IMR-90 (cell line): ENCODE measurements around the gene ZNF19. TPM values are rescaled to one million over a fixed set of nuclear protein-coding genes. Genes with fewer than 3 reads are reported as not detected.

Experiments used
- ATAC-seq: fragments of 200-7000 bp; cut with Tn5 transposase; 2 replicates; pipeline ENCODE4 v1.9.1; 2020; ENCODE audit warnings: low read depth, mild to moderate bottlenecking, moderate library complexity
- BruUV-seq: library from RNA; stranded (reverse); fragments of 400-500 nt; replicated peaks from 2 replicates; lab custom pipeline; 2021; lab: Mats Ljungman, UMichigan
- CTCF ChIA-PET: fragments of 300-600 bp; formaldehyde crosslinking; extraction: SDS; loops from one replicate; lab custom pipeline; 2021; ENCODE audit warnings: antibody characterized with exemption; lab: Yijun Ruan, JAX
- POLR2A ChIA-PET: fragments of 300-600 bp; sonication (Branson Sonifier 250); formaldehyde crosslinking; loops from one replicate; lab custom pipeline; 2022; ENCODE audit warnings: antibody characterized with exemption; ENCODE audit not compliant: unreplicated experiment; lab: Charles Lee
- DNase-seq: peaks from one replicate; pipeline ENCODE4 v3.0.0; 2013
- H2AFZ ChIP-seq: replicated peaks from 2 replicates; pipeline ENCODE3; 2013; ENCODE audit warnings: low read length, mild to moderate bottlenecking; ENCODE audit not compliant: poor library complexity
- H2AK5ac ChIP-seq: 2 replicates; pipeline ENCODE4 v1.6.1; 2013; ENCODE audit warnings: low read depth, low read length, inconsistent platforms
- H2AK9ac ChIP-seq: replicated peaks from 2 replicates; pipeline ENCODE3; 2013; ENCODE audit warnings: mild to moderate bottlenecking, low read depth, low read length, moderate library complexity; ENCODE audit not compliant: poor library complexity
- H2BK120ac ChIP-seq: 2 replicates; pipeline ENCODE4 v1.6.1; 2013; ENCODE audit warnings: low read depth, low read length, inconsistent platforms
- H2BK15ac ChIP-seq: 3 replicates; pipeline ENCODE4 v1.6.1; 2013; ENCODE audit warnings: low read depth, low read length, inconsistent platforms
- H2BK20ac ChIP-seq: 2 replicates; pipeline ENCODE4 v1.6.1; 2013; ENCODE audit warnings: low read depth, mild to moderate bottlenecking, inconsistent platforms, low read length, moderate library complexity
- H2BK5ac ChIP-seq: 2 replicates; pipeline ENCODE4 v1.6.1; 2013; ENCODE audit warnings: mild to moderate bottlenecking, low read depth, low read length, inconsistent platforms; ENCODE audit not compliant: poor library complexity, severe bottlenecking
- H3K14ac ChIP-seq: replicated peaks from 2 replicates; pipeline ENCODE4 v1.6.1; 2013; ENCODE audit warnings: low read depth, low read length, inconsistent platforms
- H3K18ac ChIP-seq: 2 replicates; pipeline ENCODE4 v1.6.1; 2013; ENCODE audit warnings: low read depth, low read length, control low read depth
- H3K23ac ChIP-seq: 2 replicates; pipeline ENCODE4 v1.6.1; 2013; ENCODE audit warnings: low read depth, low read length, inconsistent platforms
- H3K27ac ChIP-seq: 2 replicates; pipeline ENCODE4 v1.5.1; 2013; ENCODE audit warnings: mild to moderate bottlenecking, control low read depth, low read length; ENCODE audit not compliant: insufficient read depth
- H3K27me3 ChIP-seq: 2 replicates; pipeline ENCODE4 v1.6.1; 2013; ENCODE audit warnings: low read length; ENCODE audit not compliant: control insufficient read depth, insufficient read depth
- H3K36me3 ChIP-seq: 2 replicates; pipeline ENCODE4 v1.6.1; 2013; ENCODE audit warnings: low read length, mixed read lengths; ENCODE audit not compliant: control insufficient read depth, insufficient read depth
- H3K4ac ChIP-seq: 2 replicates; pipeline ENCODE4 v1.6.1; 2013; ENCODE audit warnings: low read depth, low read length, inconsistent platforms
- H3K4me1 ChIP-seq: 2 replicates; pipeline ENCODE4 v1.6.1; 2013; ENCODE audit warnings: low read length, mixed read lengths; ENCODE audit not compliant: control insufficient read depth, insufficient read depth
- H3K4me2 ChIP-seq: 2 replicates; pipeline ENCODE4 v1.6.1; 2013; ENCODE audit warnings: low read depth, mild to moderate bottlenecking, control low read depth, low read length, moderate library complexity
- H3K4me3 ChIP-seq: 2 replicates; pipeline ENCODE4 v1.5.1; 2013; ENCODE audit warnings: low read depth, mild to moderate bottlenecking, control low read depth, low read length, moderate library complexity; ENCODE audit not compliant: insufficient read depth
- H3K56ac ChIP-seq: 2 replicates; pipeline ENCODE4 v1.6.1; 2013; ENCODE audit warnings: low read length, inconsistent platforms; ENCODE audit not compliant: insufficient read depth; ENCODE audit errors: extremely low read depth
- H3K79me1 ChIP-seq, 2 experiments: 2 replicates each; pipeline ENCODE4 v1.6.1; 2013; ENCODE audit warnings: low read length in 2 of 2, inconsistent platforms in 1 of 2, low read depth in 1 of 2
- H3K9ac ChIP-seq: 2 replicates; pipeline ENCODE4 v1.6.1; 2013; ENCODE audit warnings: low read depth, low read length, control low read depth
- H3K9me1 ChIP-seq: 2 replicates; pipeline ENCODE4 v1.6.1; 2013; ENCODE audit warnings: low read length, inconsistent platforms; ENCODE audit not compliant: insufficient read depth
- H3K9me3 ChIP-seq: 2 replicates; pipeline ENCODE4 v1.6.1; 2013; ENCODE audit warnings: low read length; ENCODE audit not compliant: control insufficient read depth, insufficient read depth
- H4K20me1 ChIP-seq: 2 replicates; pipeline ENCODE4 v1.6.1; 2013; ENCODE audit warnings: low read length, inconsistent platforms; ENCODE audit not compliant: insufficient read depth
- H4K5ac ChIP-seq: 2 replicates; pipeline ENCODE4 v1.6.1; 2013; ENCODE audit warnings: mild to moderate bottlenecking, low read depth, low read length, control low read depth
- H4K8ac ChIP-seq, 2 experiments: 2 replicates each; pipeline ENCODE4 v1.6.1; 2013; ENCODE audit warnings: low read depth in 2 of 2, low read length in 2 of 2, control low read depth in 1 of 2, inconsistent platforms in 1 of 2
- H4K91ac ChIP-seq: 2 replicates; pipeline ENCODE4 v1.6.1; 2013; ENCODE audit warnings: low read depth, low read length, inconsistent platforms; ENCODE audit not compliant: insufficient read depth
- BHLHE40 ChIP-seq: fragments of 150-350 bp; IDR thresholded peaks from 2 replicates; pipeline ENCODE4 v1.6.1; 2016; ENCODE audit warnings: mild to moderate bottlenecking, low read depth, low read length
- MAFK ChIP-seq: IDR thresholded peaks from 2 replicates; pipeline ENCODE4 v1.6.1; 2012; ENCODE audit warnings: low read depth, low read length, improper control_type of control experiment
- MAZ ChIP-seq: IDR thresholded peaks from 2 replicates; pipeline ENCODE4 v1.6.1; 2012; ENCODE audit warnings: low read depth, mild to moderate bottlenecking, low read length, improper control_type of control experiment, moderate library complexity, borderline replicate concordance
- NFE2L2 ChIP-seq: fragments of 150-350 bp; IDR thresholded peaks from 2 replicates; pipeline ENCODE4 v1.6.1; 2016; ENCODE audit warnings: low read depth, mild to moderate bottlenecking, low read length
- RAD21 ChIP-seq: IDR thresholded peaks from 2 replicates; pipeline ENCODE4 v1.6.1; 2012; ENCODE audit warnings: low read length, improper control_type of control experiment
- RFX5 ChIP-seq: IDR thresholded peaks from 2 replicates; pipeline ENCODE4 v1.8.0; 2012; ENCODE audit warnings: low read depth, mild to moderate bottlenecking, low read length, moderate library complexity
- SMC3 ChIP-seq: fragments of 150-350 bp; IDR thresholded peaks from 2 replicates; pipeline ENCODE4 v1.6.1; 2016; ENCODE audit warnings: low read depth, mild to moderate bottlenecking, antibody characterized with exemption, low read length, moderate library complexity
- WGBS, 2 experiments: methylation state at CpG; one replicate each; pipeline versions ENCODE4 v1.1.5 to v1.1.7; 2013; ENCODE audit warnings: missing lambda C conversion rate in 2 of 2; ENCODE audit not compliant: insufficient read length in 1 of 2; ENCODE audit errors: extremely low coverage in 2 of 2; 5-methylcytosine and 5-hydroxymethylcytosine counted together
- dilution Hi-C: fragments of 300-500 bp; cut with HindIII; formaldehyde crosslinking; loops from one replicate; pipeline ENCODE4 v1.14.3; 2018; ENCODE audit warnings: low sequenced_read_pairs; ENCODE audit not compliant: unreplicated experiment
- in situ Hi-C: fragments of 300-500 bp; cut with MboI; formaldehyde crosslinking; loops from 3 replicates; pipeline ENCODE4 v1.14.3; 2019; ENCODE audit warnings: low sequenced_read_pairs, inconsistent platforms, mixed read lengths
- intact Hi-C: fragments of 100-400 bp; cut with micrococcal nuclease; formaldehyde crosslinking; loops from 2 replicates; pipeline ENCODE4 v1.10.0; 2022
- polyA plus RNA-seq, 3 experiments: library from polyadenylated mRNA; depleted of rRNA; stranded (reverse); fragments of >200 nt; gene quantifications; 2 replicates each; pipeline ENCODE4 v1.2.3, GENCODE V29; 2012; ENCODE audit warnings: low replicate concordance in 1 of 3
- total RNA-seq: library from RNA; depleted of rRNA; stranded (reverse); fragments of >200 nt; gene quantifications from 2 replicates; pipeline ENCODE4 v1.2.3, GENCODE V29; 2012

ZNF19 gene
- total and polyA plus RNA-seq, 2 of the 4 experiments (the other 2 are of a cell fraction) = 0.89 to 2.9 TPM

- in situ Hi-C loops = loop anchor here (25.0 kb wide), 1 partner anchor 694 kb away; no protein-coding TSS in a partner anchor
These were observed 8.2 kb downstream of the ZNF19 start for GRCh38 chr16:71480956-71481355.

More at GRCh38 chr16:71480956-71481355, 8.2 kb downstream of the ZNF19 start:
- Histone ChIP-seq H3K4me2 (no peak overlapping the region), H2AK9ac (no peak overlapping the region), H3K27me3 (no peaks in the 10 kb centered on the region), H3K14ac (no peak overlapping the region), H2BK120ac (no peak overlapping the region), H2BK5ac (no peak overlapping the region), H2AK5ac (no peak overlapping the region), H4K8ac (no peak overlapping the region), H3K9ac (no peak overlapping the region), H4K5ac (no peak overlapping the region), H3K9me1 (0 out of 2 replicates have a peak, but pooled peaks cover 2% of the 10 kb centered on the region), H3K4ac (no peak overlapping the region), H3K36me3 (peaks cover 15% of the 10 kb centered on the region), H2BK15ac (no peak overlapping the region), H3K9me3 (peaks cover under 1% of the 10 kb centered on the region), H2BK20ac (no peak overlapping the region), H4K20me1 (no peaks in the 10 kb centered on the region), H2AFZ (no peak overlapping the region), H3K79me1 (peaks cover 6 to 7% of the 10 kb centered on the region in 2 experiments; a peak in 3 of 4 replicates), H4K91ac (no peak overlapping the region), H3K27ac (no peak overlapping the region), H3K23ac (no peak overlapping the region), H3K4me3 (no peak overlapping the region), H3K18ac (no peak overlapping the region), H3K4me1 (no peaks in the 10 kb centered on the region), H3K56ac (no peak overlapping the region)
- no peak for DNase-seq
- POLR2A ChIA-PET = no interaction called here
- CTCF ChIA-PET = no interaction called here
- dilution Hi-C loops (no loop called here), intact Hi-C loops (no loop called here)
- no CpG with 5 or more reads among the region's 2 CpGs for WGBS, 2 experiments
- BruUV-seq = no TSS peak
- TF ChIP-seq MAFK (no peak), RAD21 (no peak), RFX5 (no peak), SMC3 (no peak), NFE2L2 (no peak), MAZ (no peak), BHLHE40 (no peak)
- ATAC-seq = no peak
